GM12878 (cell line): ENCODE data around the gene MYH7. TPM values are rescaled to one million over a fixed set of nuclear protein-coding genes. Genes with fewer than 3 reads are reported as not detected.

Experiments used
- ATAC-seq: fragments of 200-7000 bp; cut with Tn5 transposase; 3 replicates; pipeline ENCODE4 v1.9.1; 2020; ENCODE audit warnings: mild to moderate bottlenecking, moderate library complexity
- BruUV-seq: library from RNA; stranded (reverse); fragments of 400-500 nt; replicated peaks from 2 replicates; lab custom pipeline; 2021; lab: Mats Ljungman, UMichigan
- CTCF ChIA-PET: fragments of 300-600 bp; sonication (Branson Sonifier 250); formaldehyde crosslinking; extraction: SDS; loops from one replicate; lab custom pipeline; 2021; ENCODE audit warnings: inconsistent platforms; lab: Yijun Ruan, JAX
- POLR2A ChIA-PET: fragments of 350-600 bp; formaldehyde crosslinking; extraction: SDS; loops from one replicate; lab custom pipeline; 2021; ENCODE audit warnings: inconsistent platforms; lab: Charles Lee
- RAD21 ChIA-PET: fragments of 300-600 bp; sonication (Branson Sonifier 250); formaldehyde crosslinking; loops from one replicate; lab custom pipeline; 2023; ENCODE audit warnings: antibody characterized with exemption; ENCODE audit not compliant: unreplicated experiment; lab: Charles Lee
- SMC1A ChIA-PET: fragments of 300-600 bp; sonication (Branson Sonifier 250); formaldehyde crosslinking; loops from one replicate; lab custom pipeline; 2023; ENCODE audit not compliant: unreplicated experiment, uncharacterized antibody; lab: Charles Lee
- DNase-seq: peaks from one replicate; pipeline ENCODE4 v3.0.0-alpha.2; 2011; ENCODE audit warnings: low read depth, low spot score
- FAIRE-seq: peaks from 3 replicates; lab custom pipeline; 2011; peaks lifted over from hg19 to GRCh38; lab: Jason Lieb, UNC
- H2AFZ ChIP-seq: 2 replicates; pipeline ENCODE4 v1.6.0; 2011; ENCODE audit warnings: low read depth, low read length, control low read depth; ENCODE audit not compliant: control insufficient read depth
- H3K27ac ChIP-seq: 2 replicates; pipeline ENCODE4 v1.5.1; 2011; ENCODE audit warnings: control low read depth; ENCODE audit not compliant: control insufficient read depth, insufficient read depth
- H3K27me3 ChIP-seq, 2 experiments: replicated peaks in 1 of 2; 2 replicates each; pipeline versions ENCODE4 v1.6.0 to v1.6.1; 2011; ENCODE audit warnings: low read length in 1 of 2; ENCODE audit not compliant: control insufficient read depth in 2 of 2, insufficient read depth in 2 of 2
- H3K36me3 ChIP-seq, 2 experiments: 2 replicates each; pipeline ENCODE4 v1.5.1; 2011; ENCODE audit warnings: low read length in 1 of 2; ENCODE audit not compliant: control insufficient read depth in 2 of 2, insufficient read depth in 2 of 2
- H3K4me1 ChIP-seq: 2 replicates; pipeline ENCODE4 v1.6.1; 2011; ENCODE audit warnings: mild to moderate bottlenecking, low read length, moderate library complexity, mixed read lengths; ENCODE audit not compliant: control insufficient read depth, insufficient read depth
- H3K4me2 ChIP-seq: 2 replicates; pipeline ENCODE4 v1.6.0; 2011; ENCODE audit warnings: control low read depth; ENCODE audit not compliant: control insufficient read depth, insufficient read depth
- H3K4me3 ChIP-seq: fragments of 200-600 bp; sonication (generic); 2 replicates; pipeline ENCODE4 v1.5.1; 2016
- H3K79me2 ChIP-seq: 2 replicates; pipeline ENCODE4 v1.6.0; 2011; ENCODE audit warnings: low read length; ENCODE audit not compliant: control insufficient read depth, insufficient read depth
- H3K9ac ChIP-seq: 2 replicates; pipeline ENCODE4 v1.8.0; 2011; ENCODE audit warnings: low read length, control low read depth, mixed read lengths; ENCODE audit not compliant: control insufficient read depth, insufficient read depth
- H3K9me3 ChIP-seq: replicated peaks from 3 replicates; pipeline ENCODE4 v1.5.1; 2011; ENCODE audit warnings: mild to moderate bottlenecking, low read length; ENCODE audit not compliant: control insufficient read depth, insufficient read depth
- H4K20me1 ChIP-seq: 2 replicates; pipeline ENCODE4 v1.6.0; 2011; ENCODE audit not compliant: control insufficient read depth, insufficient read depth
- BCL11A ChIP-seq: IDR thresholded peaks from 2 replicates; pipeline ENCODE4 v1.6.1; 2011; ENCODE audit warnings: low read depth, low read length
- BCL3 ChIP-seq: IDR thresholded peaks from 2 replicates; pipeline ENCODE4 v1.6.1; 2011; ENCODE audit warnings: borderline replicate concordance, low read depth, mild to moderate bottlenecking, moderate library complexity, low read length; ENCODE audit not compliant: insufficient read depth, poor library complexity, severe bottlenecking
- CBX3 ChIP-seq: fragments of 200-600 bp; sonication (generic); IDR thresholded peaks from 2 replicates; pipeline ENCODE4 v1.6.1; 2016; ENCODE audit warnings: low read depth, borderline replicate concordance
- E2F4 ChIP-seq: IDR thresholded peaks from 2 replicates; pipeline ENCODE4 v1.6.1; 2012; ENCODE audit warnings: low read depth, low read length, improper control_type of control experiment
- EED ChIP-seq: sonication (generic); IDR thresholded peaks from 2 replicates; pipeline ENCODE4 v1.6.1; 2016; ENCODE audit warnings: antibody characterized with exemption, low read depth
- SKIL ChIP-seq: fragments of 450-650 bp; IDR thresholded peaks from 2 replicates; pipeline ENCODE4 v1.6.1; 2017; ENCODE audit warnings: mild to moderate bottlenecking, low read depth, inconsistent platforms; ENCODE audit not compliant: poor library complexity, severe bottlenecking
- SMARCA5 ChIP-seq: fragments of 450-650 bp; IDR thresholded peaks from 2 replicates; pipeline ENCODE4 v1.6.1; 2017; ENCODE audit warnings: mild to moderate bottlenecking
- SRF ChIP-seq, 2 experiments: IDR thresholded peaks; 2 replicates each; pipeline ENCODE4 v1.6.1; 2011; ENCODE audit warnings: low read depth in 2 of 2, low read length in 2 of 2, mild to moderate bottlenecking in 1 of 2, moderate library complexity in 1 of 2
- ZBTB40 ChIP-seq: fragments of 450-650 bp; IDR thresholded peaks from 2 replicates; pipeline ENCODE4 v1.6.1; 2016; ENCODE audit warnings: mild to moderate bottlenecking, moderate library complexity, borderline replicate concordance
- ZNF274 ChIP-seq: IDR thresholded peaks from one replicate; pipeline ENCODE4 v1.8.0; 2011; ENCODE audit not compliant: insufficient read length, insufficient read depth
- ZZZ3 ChIP-seq: IDR thresholded peaks from 2 replicates; pipeline ENCODE4 v1.6.1; 2011; ENCODE audit warnings: low read depth; ENCODE audit not compliant: control insufficient read depth, insufficient read length
- WGBS: methylation state at CpG from one replicate; pipeline ENCODE4 v1.1.6; 2016; ENCODE audit warnings: low lambda C conversion rate; ENCODE audit not compliant: insufficient replicate concordance, insufficient coverage; ENCODE audit errors: missing lambda C conversion rate; 5-methylcytosine and 5-hydroxymethylcytosine counted together
- in situ Hi-C: fragments of 300-500 bp; cut with MboI; formaldehyde crosslinking; loops from 9 replicates; pipeline ENCODE4 v1.14.3; 2018; ENCODE audit warnings: mixed read lengths
- intact Hi-C: fragments of 100-400 bp; cut with micrococcal nuclease; formaldehyde crosslinking; loops from one replicate; pipeline ENCODE4 v1.14.2; 2022; ENCODE audit not compliant: unreplicated experiment
- polyA plus RNA-seq, 11 experiments: library from polyadenylated mRNA; depleted of rRNA in 4 of 11; unstranded in 6 of 11; stranded (reverse) in 5 of 11; fragments of >200 nt; fragmentation: Nextera tagmentation in 4 of 11; fragmentation: Illumina TruSeq in 1 of 11; extraction: Ambion mirVana in 4 of 11; extraction: Trizol in 1 of 11; gene quantifications; 1 replicate in 1 of 11; 2 replicates in 10 of 11; pipeline versions ENCODE4 v1.2.1 to v1.2.3, GENCODE V29; 2011 to 2016; ENCODE audit warnings: inconsistent platforms in 2 of 11, missing spikeins in 2 of 11, low read depth in 1 of 11
- total RNA-seq, 4 experiments: library from RNA; depleted of rRNA in 3 of 4; stranded (reverse); fragments of >200 nt in 3 of 4; fragmentation: Illumina TruSeq in 1 of 4; extraction: Trizol in 1 of 4; gene quantifications; 2 replicates each; pipeline versions ENCODE4 v1.2.1 to v1.2.3, GENCODE V29; 2013 to 2021

Gene MYH7
- total and polyA plus RNA-seq, 10 of the 15 experiments (the other 5 are each of a cell fraction or from before 2014, with no cell fraction given): 0.04 to 0.10 (median 0.05) TPM; not detected in 4

- RAD21 ChIA-PET: no interaction called here
- TF ChIP-seq ZBTB40: no peak
- TF ChIP-seq E2F4: no peak
- no peak for TF ChIP-seq EED
- TF ChIP-seq BCL11A: no peak
- TF ChIP-seq SMARCA5: no peak
- TF ChIP-seq BCL3: no peak
- no peak for TF ChIP-seq SRF (IDR thresholded peaks at IDR 0.05; ENCODE audit: low read depth in 2 of 2, low read length in 2 of 2)
- no peak for TF ChIP-seq ZZZ3
- no peak for TF ChIP-seq CBX3
- no peak for TF ChIP-seq ZNF274
- no peak for TF ChIP-seq SKIL
Measured at GRCh38 chr14:23402296-23403138, 32.9 kb downstream of the MYH7 start.

More at GRCh38 chr14:23402296-23403138, 32.9 kb downstream of the MYH7 start:
- Histone ChIP-seq H3K4me1 (no peaks in the 10 kb centered on the region), H3K79me2 (no peaks in the 10 kb centered on the region), H3K9ac (no peak overlapping the region), H3K4me3 (no peak overlapping the region), H3K36me3 (no peaks in the 10 kb centered on the region), H3K9me3 (no peaks in the 10 kb centered on the region), H3K4me2 (no peak overlapping the region), H3K27ac (no peak overlapping the region), H2AFZ (no peak overlapping the region), H4K20me1 (no peaks in the 10 kb centered on the region), H3K27me3 (no peaks in the 10 kb centered on the region; a peak in 3 of 4 replicates)
- WGBS: 26% methylated on average over 23 of the region's 25 CpGs
- FAIRE-seq (no peak), DNase-seq (no peak), ATAC-seq (no peak)
- ChIA-PET CTCF (no interaction called here), SMC1A (no interaction called here), POLR2A (no interaction called here)
- in situ Hi-C loops: no loop called here
- intact Hi-C loops: no loop called here
- BruUV-seq: no TSS peak
